GM13977 (cell line): Measurements from ENCODE around the gene OSBPL2.

Experiments
- DNase-seq: peaks from one replicate; pipeline ENCODE4 v3.0.0; 2012; ENCODE audit warnings: low spot score
- in situ Hi-C: fragments of 300-500 bp; cut with MboI; formaldehyde crosslinking; loops from one replicate; pipeline ENCODE4 v1.12.0; 2022; ENCODE audit warnings: low sequenced_read_pairs, low pct_unique_long_range_greater_than_20kb, mixed read lengths, inconsistent platforms; ENCODE audit not compliant: unreplicated experiment
- TF ChIP-seq, protein P1 (sequence below): IDR thresholded peaks from 2 replicates; pipeline ENCODE4 v1.5.1; 2012; ENCODE audit warnings: mild to moderate bottlenecking, control low read depth; ENCODE audit not compliant: insufficient read depth; ENCODE audit errors: extremely low read depth, missing control alignments

Gene OSBPL2

DNA sequence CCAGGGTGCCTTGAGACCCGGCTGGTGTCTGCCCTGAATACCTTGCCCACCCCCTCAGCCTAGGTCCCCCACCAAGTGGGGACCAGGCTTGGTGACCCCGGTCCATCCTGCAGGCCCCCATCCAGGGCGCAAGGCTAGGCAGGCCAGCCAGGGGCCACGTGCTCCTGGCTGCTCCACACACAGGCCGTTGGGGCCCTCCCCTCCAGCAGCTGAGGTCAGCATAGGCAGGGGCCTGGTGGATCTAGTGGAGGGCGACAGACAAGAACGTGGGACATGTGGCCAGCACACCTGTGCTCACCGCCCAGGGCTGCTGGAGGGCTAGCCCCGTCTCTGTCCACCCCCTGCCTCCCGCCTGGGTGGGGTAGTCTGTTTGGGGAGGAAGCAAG, 10.7 kb upstream of the OSBPL2 start:
- DNase-seq = no peak
- in situ Hi-C loops = no loop called here
- TF ChIP-seq, protein P1, sequence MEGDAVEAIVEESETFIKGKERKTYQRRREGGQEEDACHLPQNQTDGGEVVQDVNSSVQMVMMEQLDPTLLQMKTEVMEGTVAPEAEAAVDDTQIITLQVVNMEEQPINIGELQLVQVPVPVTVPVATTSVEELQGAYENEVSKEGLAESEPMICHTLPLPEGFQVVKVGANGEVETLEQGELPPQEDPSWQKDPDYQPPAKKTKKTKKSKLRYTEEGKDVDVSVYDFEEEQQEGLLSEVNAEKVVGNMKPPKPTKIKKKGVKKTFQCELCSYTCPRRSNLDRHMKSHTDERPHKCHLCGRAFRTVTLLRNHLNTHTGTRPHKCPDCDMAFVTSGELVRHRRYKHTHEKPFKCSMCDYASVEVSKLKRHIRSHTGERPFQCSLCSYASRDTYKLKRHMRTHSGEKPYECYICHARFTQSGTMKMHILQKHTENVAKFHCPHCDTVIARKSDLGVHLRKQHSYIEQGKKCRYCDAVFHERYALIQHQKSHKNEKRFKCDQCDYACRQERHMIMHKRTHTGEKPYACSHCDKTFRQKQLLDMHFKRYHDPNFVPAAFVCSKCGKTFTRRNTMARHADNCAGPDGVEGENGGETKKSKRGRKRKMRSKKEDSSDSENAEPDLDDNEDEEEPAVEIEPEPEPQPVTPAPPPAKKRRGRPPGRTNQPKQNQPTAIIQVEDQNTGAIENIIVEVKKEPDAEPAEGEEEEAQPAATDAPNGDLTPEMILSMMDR = no peak

DNA sequence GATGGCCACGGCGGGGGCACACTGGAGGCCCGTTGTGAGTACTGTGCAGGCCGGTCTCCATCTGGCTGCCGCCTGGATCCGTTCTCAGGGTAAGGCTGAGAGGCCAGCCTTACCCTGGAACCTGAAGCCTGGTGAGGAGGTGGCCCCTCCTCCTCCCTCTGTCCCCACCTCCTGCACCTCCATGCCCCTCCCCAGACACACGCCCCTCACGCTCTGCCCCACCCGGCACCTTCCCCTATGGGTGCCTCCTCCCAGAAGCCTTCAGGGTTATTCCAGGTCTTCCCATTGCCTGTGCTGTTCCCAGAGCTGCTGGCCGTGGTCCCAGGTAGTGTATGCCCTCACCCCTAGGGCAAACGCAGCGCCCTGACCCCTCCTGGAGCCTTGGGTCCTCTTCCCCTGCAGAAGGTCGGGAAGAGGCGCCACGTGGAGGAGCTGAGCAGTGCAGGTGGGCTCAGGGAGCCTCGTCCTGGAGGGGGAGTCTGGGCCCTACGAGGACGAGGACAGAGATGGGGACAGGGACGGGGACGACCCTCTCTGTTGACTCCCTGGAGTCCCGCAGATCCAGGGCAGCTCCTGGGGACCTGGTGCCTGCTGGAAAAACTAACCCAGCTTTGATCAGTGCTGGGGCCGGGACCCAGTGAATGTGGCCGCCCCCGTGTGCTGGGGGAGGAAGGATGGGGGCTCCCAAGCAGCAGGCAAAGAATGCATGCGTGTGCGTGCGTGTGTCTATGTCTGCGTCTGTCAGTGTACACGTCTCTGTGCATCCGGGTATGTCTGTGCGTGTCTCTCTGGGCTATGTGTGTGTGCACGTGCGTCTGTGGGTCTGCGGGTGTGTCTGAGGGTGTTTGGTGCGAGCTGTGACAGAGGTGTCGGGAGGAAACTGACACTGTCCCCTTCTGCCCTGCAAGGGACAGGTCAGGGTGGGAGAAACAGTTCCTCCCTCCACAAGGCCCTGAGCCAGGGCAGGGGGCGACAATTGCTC, 10.1 kb upstream of the OSBPL2 start:
- in situ Hi-C loops = no loop called here
- TF ChIP-seq, protein P1 = no peak
- DNase-seq = no peak

DNA sequence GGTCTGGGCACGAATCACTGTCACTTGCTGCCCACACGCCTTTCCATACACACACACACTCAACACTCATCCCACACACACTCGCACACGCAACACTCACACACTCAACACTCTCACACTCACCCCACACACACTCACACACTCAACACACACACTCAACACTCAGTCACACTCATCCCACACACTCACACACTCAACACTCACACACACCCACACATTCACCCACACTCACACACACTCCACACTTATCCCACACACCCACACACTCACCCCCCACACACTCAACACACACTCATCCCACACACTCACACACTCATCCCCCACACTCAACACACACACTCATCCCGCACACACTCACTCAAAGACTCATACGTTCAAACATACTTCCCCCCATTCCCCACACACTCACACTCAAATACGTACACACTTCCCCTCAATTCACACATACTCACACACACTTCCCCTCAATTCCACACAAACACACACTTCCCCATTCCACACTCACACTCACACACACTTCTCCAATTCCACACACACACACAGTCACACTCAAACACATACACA, 9.3 kb upstream of the OSBPL2 start:
- in situ Hi-C loops = no loop called here
- DNase-seq = no peak
- TF ChIP-seq, protein P1 = no peak

DNA sequence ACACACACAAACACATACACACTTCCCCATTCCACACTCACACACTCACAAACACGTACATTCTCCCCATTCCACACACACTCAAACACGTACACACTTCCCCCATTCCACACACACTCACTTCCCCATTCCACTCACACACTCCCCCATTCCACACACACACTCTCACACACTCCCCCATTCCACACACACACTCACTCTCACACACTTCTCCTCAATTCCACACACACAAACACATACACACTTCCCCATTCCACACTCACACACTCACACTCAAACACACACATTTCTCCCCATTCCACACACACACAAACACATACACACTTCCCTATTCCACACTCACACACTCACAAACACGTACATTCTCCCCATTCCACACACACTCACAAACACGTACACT, 8.7 kb upstream of the OSBPL2 start:
- TF ChIP-seq, protein P1 = no peak
- in situ Hi-C loops = no loop called here

DNA sequence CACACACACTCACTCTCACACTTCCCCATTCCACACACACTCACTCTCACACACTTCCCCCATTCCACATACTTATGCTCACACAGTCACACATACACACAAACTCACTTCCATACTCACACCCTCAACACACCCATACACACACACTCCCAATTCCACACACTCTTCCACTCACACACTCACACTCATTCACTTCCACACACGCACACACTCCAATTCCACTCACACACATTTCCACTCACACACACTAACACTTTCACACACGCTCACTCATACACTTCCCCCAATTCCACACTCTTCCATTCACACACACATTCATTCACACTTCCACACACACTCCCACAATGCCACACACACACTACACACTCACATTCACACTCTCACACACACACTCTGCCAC, 8.0 kb upstream of the OSBPL2 start:
- in situ Hi-C loops = no loop called here
- TF ChIP-seq, protein P1 = no peak
- no peak for DNase-seq

More for the DNA sequence above, 8.7 kb upstream of the OSBPL2 start:
- DNase-seq = no peak

DNA sequence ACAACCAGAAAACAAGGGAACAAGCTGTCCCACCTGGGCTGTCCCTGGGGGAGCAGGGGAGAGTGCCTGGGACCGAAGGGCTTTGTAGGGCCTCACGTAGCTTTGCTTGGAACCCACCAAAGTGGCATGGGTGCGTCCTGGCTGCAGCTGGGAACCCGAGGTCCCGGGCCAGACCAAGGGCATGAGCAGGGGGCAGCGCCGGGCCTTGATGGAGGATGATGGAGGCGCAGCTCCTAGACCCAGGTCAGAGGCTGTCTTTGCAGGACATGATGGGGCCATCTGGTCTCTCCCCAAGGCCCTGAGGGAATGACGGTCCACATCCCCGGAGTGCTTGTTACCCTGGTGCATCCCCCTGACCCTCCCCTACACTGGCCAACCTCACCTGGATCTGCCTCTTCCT, 7.6 kb upstream of the OSBPL2 start:
- TF ChIP-seq, protein P1 = no peak
- in situ Hi-C loops = no loop called here
- no peak for DNase-seq
